ENCODE data around the gene MLXIP. TPM values are rescaled to one million over a fixed set of nuclear protein-coding genes. Genes with fewer than 3 reads are reported as not detected.

The MLXIP gene
- 8.3 and 15.4 TPM in 2 replicates for total RNA-seq (ENCODE audit: low replicate concordance)

DNA sequence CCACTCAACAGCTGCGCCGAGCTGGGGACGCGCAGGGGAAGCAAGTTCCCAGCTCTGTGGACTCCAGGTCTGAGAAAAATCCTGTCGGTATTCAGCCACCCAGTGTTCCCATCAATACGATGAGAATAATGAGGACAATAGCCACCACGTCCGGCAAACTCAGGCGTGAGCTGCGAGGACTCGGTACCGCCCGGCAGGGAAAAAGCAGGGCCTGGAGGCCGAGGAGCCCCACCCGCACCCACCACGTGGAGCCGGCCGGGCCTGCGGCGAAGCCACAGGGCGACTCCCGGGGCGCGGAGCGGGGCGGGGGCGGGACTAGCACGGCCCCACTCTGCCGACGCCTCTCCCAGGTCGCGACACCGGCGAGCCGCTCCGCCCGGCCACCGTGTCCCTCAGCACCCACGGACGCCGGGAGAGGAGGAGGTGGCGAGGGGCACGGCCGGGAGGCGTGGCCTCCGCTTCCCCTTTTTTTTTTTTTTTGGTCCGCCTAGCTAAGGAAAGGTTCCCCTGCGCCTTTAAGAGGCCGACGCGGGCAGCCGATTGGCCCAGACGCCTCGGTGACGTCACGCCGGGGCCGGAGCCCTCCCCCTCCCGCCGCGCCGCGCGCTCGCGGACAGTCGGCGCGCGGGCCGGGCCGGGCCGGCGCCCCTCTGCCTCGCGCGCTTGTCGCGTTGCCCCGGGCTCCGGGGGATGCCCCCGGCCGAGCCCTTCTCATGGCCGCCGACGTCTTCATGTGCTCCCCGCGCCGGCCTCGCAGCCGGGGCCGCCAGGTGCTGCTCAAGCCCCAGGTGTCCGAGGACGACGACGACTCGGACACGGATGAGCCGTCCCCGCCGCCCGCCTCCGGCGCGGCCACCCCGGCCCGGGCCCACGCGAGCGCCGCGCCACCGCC, at the start of gene MLXIP:
Gene MLXIP (plus strand): TSS at position 616 of the 892 bp plus-strand sequence. CDS start 98 bp downstream, at position 714.
- DNase-seq (ENCODE audit: low read depth), result peak; percentile 91
- TF ChIP-seq, protein P1, sequence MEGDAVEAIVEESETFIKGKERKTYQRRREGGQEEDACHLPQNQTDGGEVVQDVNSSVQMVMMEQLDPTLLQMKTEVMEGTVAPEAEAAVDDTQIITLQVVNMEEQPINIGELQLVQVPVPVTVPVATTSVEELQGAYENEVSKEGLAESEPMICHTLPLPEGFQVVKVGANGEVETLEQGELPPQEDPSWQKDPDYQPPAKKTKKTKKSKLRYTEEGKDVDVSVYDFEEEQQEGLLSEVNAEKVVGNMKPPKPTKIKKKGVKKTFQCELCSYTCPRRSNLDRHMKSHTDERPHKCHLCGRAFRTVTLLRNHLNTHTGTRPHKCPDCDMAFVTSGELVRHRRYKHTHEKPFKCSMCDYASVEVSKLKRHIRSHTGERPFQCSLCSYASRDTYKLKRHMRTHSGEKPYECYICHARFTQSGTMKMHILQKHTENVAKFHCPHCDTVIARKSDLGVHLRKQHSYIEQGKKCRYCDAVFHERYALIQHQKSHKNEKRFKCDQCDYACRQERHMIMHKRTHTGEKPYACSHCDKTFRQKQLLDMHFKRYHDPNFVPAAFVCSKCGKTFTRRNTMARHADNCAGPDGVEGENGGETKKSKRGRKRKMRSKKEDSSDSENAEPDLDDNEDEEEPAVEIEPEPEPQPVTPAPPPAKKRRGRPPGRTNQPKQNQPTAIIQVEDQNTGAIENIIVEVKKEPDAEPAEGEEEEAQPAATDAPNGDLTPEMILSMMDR (IDR thresholded peaks at IDR 0.05; ENCODE audit: insufficient read depth, low read length), result no peak
- peak within 1 kb of the TSS; percentile 89 for H3K4me3 ChIP-seq (ENCODE audit: low read depth, low read length)

GRCh38 chr12:122028905-122029560, 49.5 kb upstream of the MLXIP start:
- H3K4me3 ChIP-seq (ENCODE audit: low read depth, low read length), result no peak overlapping the region
- TF ChIP-seq, protein P1 (IDR thresholded peaks at IDR 0.05; ENCODE audit: insufficient read depth, low read length), result no peak
- DNase-seq (ENCODE audit: low read depth), result no peak

DNA sequence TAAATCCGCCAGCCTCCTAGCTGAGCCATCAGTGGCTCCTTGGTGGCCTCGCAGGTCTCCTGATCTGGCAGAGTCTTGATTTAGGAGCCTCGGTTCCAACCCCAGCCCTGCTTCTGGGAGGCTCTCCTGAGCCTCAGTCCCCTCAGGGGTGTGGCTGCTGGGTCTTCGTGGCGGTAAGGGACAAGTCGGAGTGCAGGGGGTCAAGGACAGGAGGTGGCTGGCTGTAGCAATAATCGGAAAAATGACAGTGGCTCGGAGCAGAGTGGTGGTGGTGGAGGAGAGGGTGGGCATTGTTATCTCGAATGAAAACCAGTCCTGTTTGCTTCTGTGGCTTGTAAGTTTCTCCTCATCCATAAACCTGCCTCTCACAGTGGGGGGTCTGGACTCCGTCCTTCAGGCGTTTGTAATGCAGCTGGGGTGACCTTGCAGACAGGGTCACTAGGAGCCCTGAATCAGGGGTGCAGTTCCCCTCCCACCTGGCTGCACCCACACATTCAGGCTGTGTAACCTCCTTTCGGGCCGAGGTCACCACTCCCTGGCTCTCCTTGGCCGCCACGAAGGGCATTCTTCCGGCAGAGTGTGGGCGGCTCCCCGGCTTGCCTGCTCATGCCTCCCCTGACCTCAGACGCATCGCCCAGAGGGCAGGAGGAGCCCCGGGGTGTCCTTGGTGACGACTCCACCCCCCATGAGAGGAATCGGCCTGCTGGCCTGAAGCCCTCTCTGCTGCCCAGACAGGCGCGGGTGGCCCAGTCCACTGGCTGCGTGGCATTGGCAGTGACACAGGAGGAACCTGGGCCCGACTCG, 48.7 kb upstream of the MLXIP start:
- TF ChIP-seq, protein P1 (IDR thresholded peaks at IDR 0.05; ENCODE audit: insufficient read depth, low read length), result no peak
- DNase-seq (ENCODE audit: low read depth), result no peak
- H3K4me3 ChIP-seq (ENCODE audit: low read depth, low read length), result no peak overlapping the region

- no peak for DNase-seq (ENCODE audit: low read depth)
- no peak overlapping the region for H3K4me3 ChIP-seq (ENCODE audit: low read depth, low read length)
- TF ChIP-seq, protein P1 (IDR thresholded peaks at IDR 0.05; ENCODE audit: insufficient read depth, low read length), result no peak
These were observed 48.0 kb upstream of the MLXIP start for GRCh38 chr12:122030424-122031035.

DNA sequence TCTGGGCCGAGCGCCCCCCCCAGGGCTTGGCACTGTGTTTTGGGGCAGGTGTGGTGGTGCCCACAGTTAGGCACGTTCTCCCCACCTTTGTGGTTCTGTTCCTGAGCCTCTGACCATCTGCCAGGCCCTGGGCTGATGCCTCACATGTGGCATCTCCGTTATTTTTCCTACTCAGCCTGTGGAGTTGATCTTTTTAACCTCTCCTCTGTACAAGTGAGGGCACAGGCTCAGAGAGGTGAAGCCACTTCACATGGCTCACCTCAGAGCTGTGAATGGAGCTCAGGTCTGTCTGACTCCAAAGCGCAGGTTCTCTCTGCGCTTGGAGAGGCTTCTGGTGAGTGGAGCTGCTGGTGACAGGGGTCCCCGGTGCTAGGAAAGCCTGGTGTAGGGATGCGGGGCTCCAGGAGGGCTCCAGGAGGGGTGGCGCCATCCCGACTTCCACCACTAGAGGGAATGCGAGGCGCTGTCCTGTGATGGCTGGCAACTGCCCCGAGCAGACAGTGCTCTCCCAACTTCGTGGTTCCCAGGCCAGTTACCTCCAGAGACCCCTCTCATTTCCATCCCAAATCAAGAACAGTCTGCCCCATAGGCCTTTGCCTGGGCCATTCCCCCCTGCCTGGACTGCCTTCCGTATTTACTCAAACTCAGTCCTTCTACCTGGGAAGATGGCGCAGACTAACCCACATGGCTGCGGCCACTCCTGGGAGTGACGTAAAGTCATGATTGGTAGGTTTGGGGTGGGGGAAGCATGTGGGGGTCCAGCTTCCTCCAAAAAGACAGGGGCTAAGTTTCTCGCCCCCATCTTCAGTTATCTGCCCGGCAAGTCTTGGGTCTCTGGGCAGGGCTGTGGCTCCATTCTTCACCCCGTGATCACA, 47.0 kb upstream of the MLXIP start:
- no peak overlapping the region for H3K4me3 ChIP-seq (ENCODE audit: low read depth, low read length)
- TF ChIP-seq, protein P1 (IDR thresholded peaks at IDR 0.05; ENCODE audit: insufficient read depth, low read length), result peak; percentile 79
- no peak for DNase-seq (ENCODE audit: low read depth)
